Upper lobe of left lung (tissue), 4 donors: ENCODE results near the gene TTLL5.

Experiments used
- EP300 ChIP-seq, 4 donors: sonication (generic); formaldehyde crosslinking; IDR thresholded peaks; one replicate each; pipeline ENCODE4 v1.5.1; 2017; ENCODE audit warnings: antibody characterized with exemption in 4 of 4, control low read depth in 2 of 4
- POLR2A ChIP-seq, 4 donors: fragments of 450-650 bp; IDR thresholded peaks; one replicate each; pipeline ENCODE4 v1.5.1; 2016 to 2017; ENCODE audit warnings: antibody characterized with exemption in 4 of 4, mild to moderate bottlenecking in 2 of 4
- POLR2AphosphoS5 ChIP-seq, 2 donors: sonication (generic); formaldehyde crosslinking; IDR thresholded peaks; one replicate each; pipeline ENCODE4 v1.5.1; 2017; ENCODE audit warnings: antibody characterized with exemption in 2 of 2
- TF ChIP-seq, protein P1 (sequence below), 6 experiments: fragments of 450-650 bp in 4 of 6; fragments of 200-600 bp in 2 of 6; sonication (generic) in 2 of 6; IDR thresholded peaks; one replicate each; pipeline ENCODE4 v1.5.1; 2016 to 2019; ENCODE audit warnings: antibody characterized with exemption in 6 of 6

DNA sequence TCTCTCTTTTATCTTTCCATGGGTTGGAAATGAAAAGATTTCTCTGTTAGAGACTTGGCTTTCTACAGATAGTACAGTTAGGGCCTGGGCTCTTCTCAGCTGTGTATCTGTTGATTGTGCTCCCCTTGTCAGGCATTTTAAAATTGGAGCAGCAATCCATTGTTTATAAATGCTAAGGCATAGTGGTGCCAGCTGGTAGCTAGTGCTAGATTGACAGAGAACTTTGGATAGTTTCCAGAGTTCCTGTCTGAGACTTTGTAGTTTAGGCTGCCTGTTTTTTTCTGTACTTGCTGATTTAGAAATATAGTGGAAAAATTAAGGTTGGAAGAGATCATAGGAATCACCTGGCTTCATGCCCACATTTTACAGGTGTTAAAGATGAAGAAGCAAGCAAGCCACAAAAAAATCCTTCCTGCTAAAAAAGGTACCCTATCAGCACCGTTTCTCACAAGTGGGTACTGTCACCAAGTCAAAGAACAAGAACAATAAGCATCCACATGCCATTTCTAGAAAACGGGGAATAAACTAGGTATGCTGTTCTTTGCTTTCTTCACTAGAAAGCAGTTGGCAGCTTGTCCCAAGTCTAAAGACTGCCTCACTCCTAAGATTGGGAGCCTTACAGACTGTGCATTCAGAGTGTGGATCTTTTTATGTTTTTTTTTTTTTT, 6.2 kb downstream of the TTLL5 start:
- TF ChIP-seq, protein P1, sequence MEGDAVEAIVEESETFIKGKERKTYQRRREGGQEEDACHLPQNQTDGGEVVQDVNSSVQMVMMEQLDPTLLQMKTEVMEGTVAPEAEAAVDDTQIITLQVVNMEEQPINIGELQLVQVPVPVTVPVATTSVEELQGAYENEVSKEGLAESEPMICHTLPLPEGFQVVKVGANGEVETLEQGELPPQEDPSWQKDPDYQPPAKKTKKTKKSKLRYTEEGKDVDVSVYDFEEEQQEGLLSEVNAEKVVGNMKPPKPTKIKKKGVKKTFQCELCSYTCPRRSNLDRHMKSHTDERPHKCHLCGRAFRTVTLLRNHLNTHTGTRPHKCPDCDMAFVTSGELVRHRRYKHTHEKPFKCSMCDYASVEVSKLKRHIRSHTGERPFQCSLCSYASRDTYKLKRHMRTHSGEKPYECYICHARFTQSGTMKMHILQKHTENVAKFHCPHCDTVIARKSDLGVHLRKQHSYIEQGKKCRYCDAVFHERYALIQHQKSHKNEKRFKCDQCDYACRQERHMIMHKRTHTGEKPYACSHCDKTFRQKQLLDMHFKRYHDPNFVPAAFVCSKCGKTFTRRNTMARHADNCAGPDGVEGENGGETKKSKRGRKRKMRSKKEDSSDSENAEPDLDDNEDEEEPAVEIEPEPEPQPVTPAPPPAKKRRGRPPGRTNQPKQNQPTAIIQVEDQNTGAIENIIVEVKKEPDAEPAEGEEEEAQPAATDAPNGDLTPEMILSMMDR (IDR thresholded peaks at IDR 0.05) = no peak
- TF ChIP-seq POLR2AphosphoS5 (IDR thresholded peaks at IDR 0.05) (no peak), POLR2A (IDR thresholded peaks at IDR 0.05) (no peak), EP300 (IDR thresholded peaks at IDR 0.05) (no peak)
